Measurements from ENCODE around the gene KRTAP9-9. TPM values are rescaled to one million over a fixed set of nuclear protein-coding genes. Genes with fewer than 3 reads are reported as not detected.

Gene KRTAP9-9
- total RNA-seq, 2 experiments from 2014 or later: not detected

DNA sequence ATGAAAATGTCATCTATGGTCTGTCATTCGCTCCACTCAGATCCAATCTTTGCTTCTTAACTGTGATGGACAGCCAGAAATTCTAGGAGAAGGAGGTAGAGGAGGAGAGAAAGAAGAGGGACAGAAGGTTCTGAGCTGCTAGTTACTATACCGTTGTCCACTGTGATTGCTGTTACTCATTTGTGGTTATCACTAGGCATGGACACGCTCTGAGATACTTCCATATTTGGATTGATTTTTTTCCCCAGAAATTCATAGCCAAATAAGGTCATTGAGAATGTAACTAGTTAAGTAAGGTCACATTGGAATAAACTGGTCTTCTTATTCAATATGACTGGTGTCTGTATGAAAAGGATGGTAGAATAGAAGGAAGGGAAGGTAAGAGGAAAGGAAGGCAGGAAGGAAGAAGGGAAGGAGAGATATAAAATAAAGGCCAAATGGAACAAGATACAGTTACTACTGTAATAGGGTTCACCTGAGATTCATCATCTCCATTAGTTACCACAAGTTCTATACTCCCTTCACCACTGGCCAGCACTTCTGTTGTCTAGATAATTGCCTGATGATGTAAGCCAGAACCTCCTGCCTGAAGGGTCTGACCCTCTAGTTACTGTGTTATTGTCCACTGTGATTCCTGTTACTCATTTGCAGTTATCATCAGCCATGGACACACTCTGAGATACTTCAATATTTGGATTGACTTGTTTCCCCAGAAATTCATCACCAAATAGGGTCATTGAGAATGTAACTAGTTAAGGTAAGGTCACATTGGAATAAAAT lies 23.2 kb downstream of the KRTAP9-9 start:
- CTCF ChIA-PET: no interaction called here
- no peak overlapping the region for H3K4me3 Mint-ChIP-seq
- peaks cover 10% of the 10 kb centered on the region for H3K27me3 Mint-ChIP-seq
- H3K27ac Mint-ChIP-seq: no peak overlapping the region
- DNase-seq: no peak
- POLR2A ChIA-PET: interaction anchor here (0.8 kb wide), 1 partner anchor 412 kb away, joined by 3 read pairs; no protein-coding TSS in a partner anchor
- H3K36me3 Mint-ChIP-seq (ENCODE audit: low read depth): no peaks in the 10 kb centered on the region
- no peaks in the 10 kb centered on the region for H3K4me1 Mint-ChIP-seq
- H3K9me3 Mint-ChIP-seq: peaks cover 1% of the 10 kb centered on the region

DNA sequence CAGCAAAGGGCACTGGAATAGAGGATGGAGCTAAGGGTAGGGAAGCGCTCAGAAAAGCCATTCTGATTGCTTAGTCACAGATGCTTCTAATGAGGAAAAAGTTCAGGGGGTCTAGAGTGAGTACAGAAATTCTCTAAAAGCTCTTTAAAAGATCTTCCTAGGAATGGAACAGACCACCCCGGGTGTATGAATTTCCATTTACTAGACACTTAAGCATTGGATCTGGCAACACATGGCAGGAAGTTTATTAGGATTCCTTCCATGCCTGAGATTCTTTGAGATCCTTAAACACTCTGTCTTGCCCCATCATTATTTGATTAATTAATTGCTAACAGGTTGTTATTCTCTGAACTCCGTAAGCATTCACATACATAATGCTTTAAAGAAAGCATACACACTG lies 28.9 kb downstream of the KRTAP9-9 start:
- POLR2A ChIA-PET: no interaction called here
- H3K27ac Mint-ChIP-seq: no peak overlapping the region
- H3K9me3 Mint-ChIP-seq: peaks cover 1% of the 10 kb centered on the region
- CTCF ChIA-PET: no interaction called here
- H3K4me3 Mint-ChIP-seq: no peak overlapping the region
- no peak for DNase-seq
- no peaks in the 10 kb centered on the region for H3K36me3 Mint-ChIP-seq (ENCODE audit: low read depth)
- no peaks in the 10 kb centered on the region for H3K4me1 Mint-ChIP-seq
- peaks cover 2% of the 10 kb centered on the region for H3K27me3 Mint-ChIP-seq

DNA sequence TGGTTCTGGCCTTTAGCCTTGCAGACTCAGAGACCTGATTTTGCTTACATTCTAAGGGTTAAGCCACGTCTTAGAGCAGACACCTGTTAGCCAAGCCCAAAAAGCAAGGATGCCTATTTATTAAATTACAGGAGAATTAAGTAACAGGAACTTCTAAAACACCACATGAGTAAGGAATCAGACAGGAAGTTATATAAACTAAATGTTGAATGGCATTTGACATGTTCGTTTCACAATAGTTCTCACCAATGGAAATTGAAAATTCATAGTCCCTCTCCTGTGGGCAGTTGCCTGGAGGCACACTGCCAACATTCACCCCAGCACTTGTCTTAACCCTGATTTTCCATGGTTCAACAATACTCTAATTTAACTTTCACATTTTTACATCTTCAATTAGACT lies 29.4 kb downstream of the KRTAP9-9 start:
- no peaks in the 10 kb centered on the region for H3K4me1 Mint-ChIP-seq
- ChIA-PET POLR2A (no interaction called here), CTCF (no interaction called here)
- peaks cover 2% of the 10 kb centered on the region for H3K27me3 Mint-ChIP-seq
- H3K4me3 Mint-ChIP-seq: no peak overlapping the region
- H3K9me3 Mint-ChIP-seq: peaks cover 1% of the 10 kb centered on the region
- H3K27ac Mint-ChIP-seq: no peak overlapping the region
- no peak for DNase-seq
- H3K36me3 Mint-ChIP-seq (ENCODE audit: low read depth): no peaks in the 10 kb centered on the region

DNA sequence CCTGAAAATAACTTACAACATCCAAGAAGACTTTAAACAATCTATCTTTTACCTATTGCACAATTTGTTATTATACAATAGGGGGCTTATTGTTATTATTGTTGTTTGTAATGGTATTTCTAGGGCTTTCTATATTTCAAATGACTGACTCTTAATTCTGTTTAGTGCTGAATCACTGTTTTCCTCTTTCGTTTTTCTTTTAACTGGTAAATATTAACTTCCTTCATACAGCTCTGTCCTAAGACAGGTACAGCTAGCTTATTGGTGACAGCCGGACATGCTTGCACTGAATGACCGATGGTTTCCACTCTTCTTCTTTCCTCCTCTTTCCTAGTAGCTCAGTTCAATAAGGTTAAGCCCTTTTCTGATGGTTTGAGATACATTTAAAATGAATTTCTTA lies 31.9 kb downstream of the KRTAP9-9 start:
- ChIA-PET CTCF (no interaction called here), POLR2A (no interaction called here)
- peaks cover 4% of the 10 kb centered on the region for H3K27me3 Mint-ChIP-seq
- no peaks in the 10 kb centered on the region for H3K9me3 Mint-ChIP-seq
- no peak for DNase-seq
- H3K4me3 Mint-ChIP-seq: no peak overlapping the region
- H3K36me3 Mint-ChIP-seq (ENCODE audit: low read depth): no peaks in the 10 kb centered on the region
- H3K4me1 Mint-ChIP-seq: no peaks in the 10 kb centered on the region
- no peak overlapping the region for H3K27ac Mint-ChIP-seq

DNA sequence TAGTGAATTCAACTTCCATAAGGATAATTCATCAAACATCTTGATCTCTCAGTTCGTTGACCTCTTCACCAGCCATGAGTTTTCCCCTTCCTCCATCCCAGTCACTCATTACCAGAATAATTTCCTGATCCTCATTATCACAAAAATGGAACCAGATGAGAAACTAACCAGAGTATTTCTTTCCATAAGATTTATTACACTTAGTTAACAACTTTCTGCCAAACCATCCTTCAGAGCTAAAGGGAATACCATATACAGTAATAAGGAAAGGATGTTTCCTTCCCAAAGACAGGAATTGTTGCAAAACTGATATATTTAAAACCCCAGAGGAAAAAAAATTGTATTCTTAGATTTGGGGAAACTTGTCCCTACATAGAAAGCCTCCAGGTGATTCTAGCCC lies 38.8 kb downstream of the KRTAP9-9 start:
- POLR2A ChIA-PET: no interaction called here
- CTCF ChIA-PET: no interaction called here
- DNase-seq: no peak
- H3K4me1 Mint-ChIP-seq: no peaks in the 10 kb centered on the region
- H3K4me3 Mint-ChIP-seq: no peak overlapping the region
- H3K9me3 Mint-ChIP-seq: no peaks in the 10 kb centered on the region
- H3K27me3 Mint-ChIP-seq: peaks cover 2% of the 10 kb centered on the region
- H3K27ac Mint-ChIP-seq: no peak overlapping the region
- no peaks in the 10 kb centered on the region for H3K36me3 Mint-ChIP-seq (ENCODE audit: low read depth)

DNA sequence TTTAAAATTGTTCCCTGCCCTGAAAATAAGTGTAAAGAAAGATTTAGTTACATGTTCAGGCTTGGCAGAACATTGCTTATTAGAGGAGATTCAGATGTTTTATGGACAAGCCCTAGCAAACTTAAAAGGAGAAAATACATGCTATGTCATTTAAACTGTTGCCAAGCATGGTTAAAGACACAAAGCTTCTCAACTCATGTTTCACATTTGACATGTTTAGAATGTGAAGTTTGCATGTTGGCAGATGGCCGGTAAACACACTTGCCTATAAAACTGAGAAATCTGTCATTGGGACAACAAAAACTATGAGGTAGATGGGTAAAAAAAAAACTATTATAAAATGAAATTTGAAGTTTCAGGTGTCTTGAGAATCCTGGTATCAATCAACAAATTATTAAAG lies 41.7 kb downstream of the KRTAP9-9 start:
- Mint-ChIP-seq H3K27me3 (no peaks in the 10 kb centered on the region), H3K9me3 (peaks cover under 1% of the 10 kb centered on the region), H3K27ac (no peak overlapping the region), H3K4me1 (no peaks in the 10 kb centered on the region), H3K4me3 (no peak overlapping the region), H3K36me3 (ENCODE audit: low read depth) (no peaks in the 10 kb centered on the region)
- DNase-seq: no peak
- ChIA-PET CTCF (no interaction called here), POLR2A (no interaction called here)

DNA sequence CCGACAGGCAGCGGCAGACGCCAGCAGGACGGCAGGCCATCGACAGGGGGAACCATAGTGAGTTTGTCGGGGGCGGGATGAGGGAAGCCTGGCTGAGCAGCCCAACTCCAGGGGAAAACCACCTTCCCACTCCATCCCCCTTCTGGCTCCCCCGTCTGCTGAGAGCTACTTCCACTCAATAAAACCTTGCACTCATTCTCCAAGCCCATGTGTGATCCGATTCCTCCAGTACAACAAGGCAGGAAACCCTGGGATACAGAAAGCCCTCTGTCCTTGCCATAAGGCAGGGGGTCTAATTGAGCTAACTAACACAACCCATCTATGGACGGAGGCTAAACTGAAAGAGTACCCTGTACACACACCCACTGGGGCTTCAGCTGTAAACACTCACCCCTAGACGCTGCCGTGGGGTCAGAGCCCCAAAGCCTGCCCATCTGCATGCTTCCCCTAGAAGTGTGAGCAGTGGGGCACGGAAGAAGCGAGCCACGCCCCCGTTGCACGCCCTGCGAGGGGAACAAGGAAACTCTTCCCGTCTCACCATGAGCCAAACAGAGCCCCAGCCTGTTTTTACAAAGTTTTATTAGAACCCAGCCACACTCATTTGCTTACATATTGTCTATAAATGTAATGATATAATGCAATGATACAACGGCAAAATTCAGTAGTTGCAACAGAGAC lies 43.4 kb downstream of the KRTAP9-9 start:
- POLR2A ChIA-PET: no interaction called here
- Mint-ChIP-seq H3K36me3 (ENCODE audit: low read depth) (no peaks in the 10 kb centered on the region), H3K4me1 (no peaks in the 10 kb centered on the region), H3K27me3 (no peaks in the 10 kb centered on the region), H3K27ac (no peak overlapping the region), H3K9me3 (peaks cover 2% of the 10 kb centered on the region), H3K4me3 (no peak overlapping the region)
- CTCF ChIA-PET: no interaction called here
- DNase-seq: no peak

DNA sequence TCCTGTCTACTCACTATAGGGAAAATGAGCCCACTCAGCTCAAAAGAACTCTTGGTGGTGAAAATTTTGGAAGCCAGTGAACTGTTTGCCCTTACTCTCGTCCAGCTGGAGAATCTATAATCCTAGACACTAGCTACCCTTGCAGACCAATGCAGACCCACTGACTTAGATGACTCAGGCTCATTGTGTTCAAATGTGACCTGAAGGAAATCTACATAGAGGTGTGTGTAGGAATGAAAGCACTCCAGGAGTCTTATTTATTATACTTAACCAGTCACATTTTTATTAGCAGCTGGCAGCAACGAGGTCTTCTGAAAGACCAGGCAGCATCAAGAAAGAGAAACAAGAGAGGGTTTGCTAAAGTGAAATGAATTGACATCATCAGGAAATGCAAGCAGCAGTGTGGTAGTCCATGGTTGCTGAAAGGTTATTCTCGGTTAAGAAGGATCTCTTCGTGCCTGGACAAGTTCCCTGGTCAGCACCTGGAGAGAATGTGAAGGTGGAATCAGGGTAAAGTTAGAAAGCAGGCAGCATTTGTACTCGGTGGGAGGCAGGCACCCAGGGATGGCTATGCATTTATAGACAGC lies 46.1 kb downstream of the KRTAP9-9 start:
- no peak overlapping the region for H3K4me3 Mint-ChIP-seq
- H3K27me3 Mint-ChIP-seq: no peaks in the 10 kb centered on the region
- no peak for DNase-seq
- no peaks in the 10 kb centered on the region for H3K4me1 Mint-ChIP-seq
- no peak overlapping the region for H3K27ac Mint-ChIP-seq
- POLR2A ChIA-PET: no interaction called here
- peaks cover 2% of the 10 kb centered on the region for H3K9me3 Mint-ChIP-seq
- H3K36me3 Mint-ChIP-seq (ENCODE audit: low read depth): no peaks in the 10 kb centered on the region
- CTCF ChIA-PET: interaction anchor here (0.6 to 2.1 kb wide), 3 partner anchors 21 to 362 kb away, joined by 3 to 7 read pairs (median 4); no protein-coding TSS in a partner anchor

DNA sequence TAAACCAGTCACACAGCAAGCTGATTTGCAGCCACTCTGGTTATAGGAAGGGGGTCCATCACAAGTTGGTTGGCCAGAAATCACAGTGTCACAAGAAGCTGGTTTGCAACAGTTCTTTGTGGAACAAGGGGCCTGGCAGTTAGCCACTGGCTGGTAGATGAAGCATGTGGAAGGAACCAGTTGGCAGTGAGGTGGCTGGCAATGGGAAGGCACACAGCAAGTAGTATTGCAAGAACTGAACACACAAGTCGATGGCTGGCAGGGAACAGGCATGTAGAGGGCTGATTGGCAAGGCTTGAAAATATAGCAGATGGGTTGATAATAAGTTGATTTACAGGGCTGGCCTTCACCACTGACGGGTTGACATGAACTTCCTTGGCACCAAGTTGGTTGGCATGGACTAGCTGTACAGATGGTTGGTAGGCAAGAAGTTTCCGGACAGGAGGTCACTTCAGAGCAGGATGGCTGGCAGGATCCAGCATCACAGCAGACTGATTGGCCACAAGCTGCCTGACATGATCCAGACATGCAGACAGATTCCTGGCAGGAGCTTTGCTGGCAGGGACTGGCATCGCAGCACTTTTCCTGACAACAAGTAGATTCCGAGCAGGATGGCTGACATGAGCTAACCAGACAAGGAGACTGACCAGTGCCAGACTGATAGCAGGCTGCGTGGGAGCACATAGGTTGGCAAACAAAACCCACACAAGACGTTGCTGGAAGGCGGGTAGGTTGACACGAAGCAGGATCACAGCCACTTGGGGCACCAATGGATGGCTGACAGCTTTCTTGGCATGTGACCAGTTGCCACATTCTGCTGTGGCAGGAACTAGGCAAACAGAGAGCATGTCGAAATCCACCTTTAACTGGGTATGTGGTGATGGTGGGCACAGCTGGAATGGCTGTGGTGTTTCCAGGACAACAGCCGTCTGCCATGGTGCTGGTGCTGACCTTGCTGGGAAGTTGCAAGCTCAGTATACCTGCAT lies 47.0 kb downstream of the KRTAP9-9 start, which contains the start of gene KRTAP29-1:
Gene KRTAP29-1 (minus strand): TSS at position 936 of the 986 bp plus-strand sequence. CDS start 0 bp downstream, at position 936.
- H3K27ac Mint-ChIP-seq: no peak within 1 kb of the TSS
- no peaks in the 10 kb centered on the region for H3K27me3 Mint-ChIP-seq
- peaks cover 4% of the 10 kb centered on the region for H3K4me1 Mint-ChIP-seq
- POLR2A ChIA-PET: no interaction called here
- H3K36me3 Mint-ChIP-seq (ENCODE audit: low read depth): no peaks in the 10 kb centered on the region
- CTCF ChIA-PET: interaction anchor here (0.9 to 2.1 kb wide), 3 partner anchors 10 to 361 kb away, joined by 3 to 7 read pairs (median 4); no protein-coding TSS in a partner anchor
- DNase-seq: no peak
- H3K4me3 Mint-ChIP-seq: no peak within 1 kb of the TSS
- H3K9me3 Mint-ChIP-seq: peaks cover 2% of the 10 kb centered on the region

DNA sequence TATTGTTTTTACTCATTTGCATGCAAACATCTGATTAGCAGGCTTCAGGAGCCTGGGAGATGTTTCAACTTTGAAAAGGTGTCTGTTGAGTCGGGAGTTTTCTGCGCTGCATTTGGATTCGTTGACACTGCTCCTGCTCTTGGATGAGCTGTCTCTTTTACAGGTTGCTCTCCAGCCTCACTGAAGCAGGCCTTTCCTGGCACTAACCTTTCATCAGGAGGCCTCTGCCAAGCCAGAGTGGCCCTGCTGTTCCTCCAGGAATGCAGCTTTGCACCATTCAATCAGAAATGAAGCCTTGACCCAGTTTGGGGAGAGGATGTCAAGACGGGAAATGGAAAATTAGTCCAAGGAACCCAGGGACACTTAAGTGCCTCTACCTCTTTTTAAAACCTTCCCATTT lies 47.8 kb downstream of the KRTAP9-9 start:
- DNase-seq: no peak
- H3K4me3 Mint-ChIP-seq: no peak overlapping the region
- CTCF ChIA-PET: interaction anchor here (0.9 to 2.1 kb wide), 2 partner anchors 9 to 19 kb away, joined by 3 to 7 read pairs; no protein-coding TSS in a partner anchor
- no peaks in the 10 kb centered on the region for H3K36me3 Mint-ChIP-seq (ENCODE audit: low read depth)
- no peaks in the 10 kb centered on the region for H3K27me3 Mint-ChIP-seq
- H3K4me1 Mint-ChIP-seq: peaks cover 12% of the 10 kb centered on the region
- peaks cover 2% of the 10 kb centered on the region for H3K9me3 Mint-ChIP-seq
- H3K27ac Mint-ChIP-seq: no peak overlapping the region
- POLR2A ChIA-PET: no interaction called here

DNA sequence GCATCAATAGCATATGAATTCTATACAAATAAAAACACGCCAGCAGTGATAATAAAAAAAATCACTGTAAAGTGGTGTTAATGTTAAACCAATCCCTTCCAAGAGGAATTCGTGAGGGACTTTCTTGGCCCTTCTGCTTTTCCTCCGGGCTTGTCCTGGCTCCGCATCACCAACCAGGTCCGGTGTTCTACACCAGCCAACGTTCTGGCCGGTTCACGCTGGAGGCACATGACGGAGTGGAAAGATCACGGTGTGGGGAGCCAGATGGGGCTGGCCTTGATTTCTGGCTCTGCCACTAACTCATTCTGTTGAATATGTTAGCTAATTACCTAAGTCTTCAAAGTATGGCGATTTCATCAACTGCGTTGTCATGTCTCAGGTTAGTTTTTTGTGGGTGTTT lies 48.9 kb downstream of the KRTAP9-9 start:
- no peak overlapping the region for H3K27ac Mint-ChIP-seq
- no peaks in the 10 kb centered on the region for H3K27me3 Mint-ChIP-seq
- CTCF ChIA-PET: no interaction called here
- peaks cover 2% of the 10 kb centered on the region for H3K9me3 Mint-ChIP-seq
- no peak for DNase-seq
- H3K4me1 Mint-ChIP-seq: peaks cover 23% of the 10 kb centered on the region
- no peaks in the 10 kb centered on the region for H3K36me3 Mint-ChIP-seq (ENCODE audit: low read depth)
- H3K4me3 Mint-ChIP-seq: no peak overlapping the region
- POLR2A ChIA-PET: no interaction called here
